Activated T-cell treated with anti-CD3 and anti-CD28 coated beads for 48 hours (primary cell): ENCODE data around the gene CAVIN2.
"Not testable (repeated sequence)": the region's sequence is repeated elsewhere in the genome, so short reads cannot be mapped to it uniquely, and the experiment has no call there.

Source experiments
- DNase-seq: peaks from one replicate; pipeline ENCODE4 v3.0.0-alpha.2; 2020; ENCODE audit warnings: low read depth

The CAVIN2 gene

GRCh38 chr2:191800874-191801273, 46.0 kb downstream of the CAVIN2 start:
- DNase-seq: no peak

- DNase-seq: no peak
These were observed 47.4 kb downstream of the CAVIN2 start for GRCh38 chr2:191799526-191799925.

GRCh38 chr2:191797942-191798876, 48.7 kb downstream of the CAVIN2 start:
- no peak for DNase-seq

GRCh38 chr2:191797500-191797899, 49.4 kb downstream of the CAVIN2 start:
- no peak for DNase-seq

GRCh38 chr2:191795715-191796114, 51.2 kb downstream of the CAVIN2 start:
- no peak for DNase-seq

- no peak for DNase-seq
These were observed 54.8 kb downstream of the CAVIN2 start for GRCh38 chr2:191791953-191792560.

- no peak for DNase-seq
These were observed 56.2 kb downstream of the CAVIN2 start for GRCh38 chr2:191790737-191791136.

- DNase-seq: no peak
These were observed 57.1 kb downstream of the CAVIN2 start for GRCh38 chr2:191789796-191790195.

- DNase-seq: no peak
These were observed 60.2 kb downstream of the CAVIN2 start for GRCh38 chr2:191786694-191787093.

- not testable (repeated sequence) for DNase-seq
These were observed 61.2 kb downstream of the CAVIN2 start for GRCh38 chr2:191785651-191786050.
